ENCODE results near the gene RLN2.
"Not testable (repeated sequence)": the region's sequence is repeated elsewhere in the genome, so short reads cannot be mapped to it uniquely, and the experiment has no call there.

The RLN2 gene

GRCh38 chr9:5303840-5304795 is at the start of gene RLN2:
RLN2 (minus strand) TSS chr9:5304716; CDS start chr9:5304580, 136 bp downstream.
- DNase-seq = not testable (repeated sequence)

GRCh38 chr9:5354184-5354583 is 49.7 kb upstream of the RLN2 start:
- no peak for DNase-seq

GRCh38 chr9:5352637-5353248 is 48.2 kb upstream of the RLN2 start:
- no peak for DNase-seq

GRCh38 chr9:5338992-5339981 is 34.8 kb upstream of the RLN2 start, which contains the start of gene RLN1:
RLN1 (minus strand) TSS chr9:5339876; CDS start chr9:5339746, 130 bp downstream.
- DNase-seq = not testable (repeated sequence)

- DNase-seq = no peak
Observed at GRCh38 chr9:5336688-5337087, 32.2 kb upstream of the RLN2 start.

GRCh38 chr9:5331276-5331675 is 26.8 kb upstream of the RLN2 start:
- not testable (repeated sequence) for DNase-seq

GRCh38 chr9:5326893-5327548 is 22.5 kb upstream of the RLN2 start:
- DNase-seq = no peak

GRCh38 chr9:5326187-5326586 is 21.7 kb upstream of the RLN2 start:
- DNase-seq = no peak

- DNase-seq = not testable (repeated sequence)
Observed at GRCh38 chr9:5321601-5322000, 17.1 kb upstream of the RLN2 start.

- no peak for DNase-seq
Observed at GRCh38 chr9:5321058-5321457, 16.5 kb upstream of the RLN2 start.

GRCh38 chr9:5316406-5316805 is 11.9 kb upstream of the RLN2 start:
- not testable (repeated sequence) for DNase-seq

- no peak for DNase-seq
Observed at GRCh38 chr9:5315187-5315923, 10.8 kb upstream of the RLN2 start.

GRCh38 chr9:5310851-5311250 is 6.3 kb upstream of the RLN2 start:
- DNase-seq = no peak

GRCh38 chr9:5305741-5306140 is 1.2 kb upstream of the RLN2 start:
- no peak for DNase-seq

GRCh38 chr9:5301544-5301943 is 3.0 kb downstream of the RLN2 start:
- no peak for DNase-seq

- no peak for DNase-seq
Observed at GRCh38 chr9:5292141-5292540, 12.4 kb downstream of the RLN2 start.

GRCh38 chr9:5288591-5288990 is 15.9 kb downstream of the RLN2 start:
- DNase-seq = no peak

GRCh38 chr9:5286262-5286661 is 18.3 kb downstream of the RLN2 start:
- DNase-seq = no peak

- DNase-seq = no peak
Observed at GRCh38 chr9:5278486-5278885, 26.0 kb downstream of the RLN2 start.

GRCh38 chr9:5274770-5275169 is 29.7 kb downstream of the RLN2 start:
- DNase-seq = no peak

GRCh38 chr9:5269249-5269715 is 35.2 kb downstream of the RLN2 start:
- no peak for DNase-seq

Measured in NCI-H2107 (cell line).